OCI-LY7 (cell line): ENCODE data around the gene LYRM1. TPM values are rescaled to one million over a fixed set of nuclear protein-coding genes. Genes with fewer than 3 reads are reported as not detected.

Experiments
- BruUV-seq: library from RNA; stranded (reverse); fragments of 400-500 nt; replicated peaks from 2 replicates; lab custom pipeline; 2021; lab: Mats Ljungman, UMichigan
- CTCF ChIA-PET: fragments of 300-600 bp; sonication (Branson Sonifier 250); formaldehyde crosslinking; loops from one replicate; lab custom pipeline; 2022; ENCODE audit warnings: antibody characterized with exemption; ENCODE audit not compliant: unreplicated experiment; lab: Charles Lee
- POLR2A ChIA-PET: fragments of 300-600 bp; sonication (Branson Sonifier 250); formaldehyde crosslinking; loops from one replicate; lab custom pipeline; 2022; ENCODE audit warnings: antibody characterized with exemption; lab: Charles Lee
- DNase-seq: peaks from one replicate; pipeline ENCODE4 v3.0.0-alpha.2; 2015; ENCODE audit warnings: low spot score
- H2AFZ ChIP-seq: fragments of 200-600 bp; sonication (generic), shearing (Covaris generic); 2 replicates; pipeline ENCODE4 v1.6.1; 2014; ENCODE audit warnings: mild to moderate bottlenecking, antibody characterized with exemption, low read length, moderate library complexity
- H3K27ac ChIP-seq: fragments of 200-600 bp; sonication (generic); 2 replicates; pipeline ENCODE4 v1.5.1; 2014; ENCODE audit warnings: mixed run types, low read depth, mild to moderate bottlenecking, moderate library complexity, low read length, inconsistent platforms; ENCODE audit not compliant: poor library complexity, severe bottlenecking
- H3K36me3 ChIP-seq: fragments of 200-600 bp; sonication (generic); 2 replicates; pipeline ENCODE4 v1.6.1; 2014; ENCODE audit warnings: mild to moderate bottlenecking, antibody characterized with exemption, low read length, moderate library complexity, mixed read lengths; ENCODE audit not compliant: insufficient read depth
- H3K4me1 ChIP-seq: fragments of 200-600 bp; sonication (generic); 2 replicates; pipeline ENCODE4 v1.5.1; 2014; ENCODE audit warnings: mild to moderate bottlenecking, low read length; ENCODE audit not compliant: insufficient read depth, poor library complexity, severe bottlenecking
- H3K4me2 ChIP-seq: fragments of 200-600 bp; sonication (generic); 2 replicates; pipeline ENCODE4 v1.6.1; 2014; ENCODE audit warnings: mild to moderate bottlenecking, low read length
- H3K4me3 ChIP-seq: fragments of 200-600 bp; sonication (generic); 2 replicates; pipeline ENCODE4 v1.5.1; 2014; ENCODE audit warnings: mild to moderate bottlenecking, low read depth, low read length; ENCODE audit not compliant: poor library complexity, severe bottlenecking
- H3K79me2 ChIP-seq: fragments of 200-600 bp; sonication (generic); 2 replicates; pipeline ENCODE4 v1.6.1; 2016; ENCODE audit warnings: low read depth, mild to moderate bottlenecking, low read length, moderate library complexity, mixed read lengths; ENCODE audit not compliant: insufficient read depth
- H3K9me2 ChIP-seq: fragments of 200-600 bp; sonication (generic); 2 replicates; pipeline ENCODE4 v1.6.1; 2016; ENCODE audit warnings: mild to moderate bottlenecking, low read length, mixed read lengths; ENCODE audit not compliant: insufficient read depth
- H3K9me3 ChIP-seq: fragments of 200-600 bp; sonication (generic); 2 replicates; pipeline ENCODE4 v1.6.1; 2014; ENCODE audit warnings: mild to moderate bottlenecking, mixed run types, low read length, mixed read lengths
- H4K20me1 ChIP-seq: fragments of 200-600 bp; sonication (generic); 2 replicates; pipeline ENCODE4 v1.6.1; 2014; ENCODE audit warnings: mild to moderate bottlenecking, antibody characterized with exemption, low read length, moderate library complexity, mixed read lengths; ENCODE audit not compliant: insufficient read depth
- EZH2phosphoT487 ChIP-seq: fragments of 200-600 bp; sonication (generic); IDR thresholded peaks from 2 replicates; pipeline ENCODE4 v1.6.1; 2018; ENCODE audit warnings: low read depth, borderline replicate concordance, mild to moderate bottlenecking, mixed run types, antibody characterized with exemption, low read length, moderate library complexity, mixed read lengths
- intact Hi-C: fragments of 100-400 bp; cut with micrococcal nuclease; formaldehyde crosslinking; loops from one replicate; pipeline ENCODE4 v1.10.0; 2022; ENCODE audit not compliant: unreplicated experiment
- total RNA-seq, 2 experiments: library from RNA; depleted of rRNA in 1 of 2; stranded (reverse); fragments of >200 nt in 1 of 2; shearing (Covaris generic) in 1 of 2; gene quantifications; 2 replicates each; pipeline ENCODE4 v1.2.3, GENCODE V29; 2014 to 2022
- TF ChIP-seq, protein P1 (sequence below): fragments of 200-600 bp; sonication (generic); conservative IDR thresholded peaks from 2 replicates; pipeline ENCODE4 v1.5.1; 2014; ENCODE audit warnings: mild to moderate bottlenecking, antibody characterized with exemption, low read length, moderate library complexity, mixed read lengths

LYRM1 gene
- total RNA-seq, 2 experiments from 2014 or later: 23.3 to 24.0 TPM

GRCh38 chr16:20906341-20907255 is 6.0 kb downstream of the LYRM1 start:
- H3K9me3 ChIP-seq: no peaks in the 10 kb centered on the region
- peaks cover 11% of the 10 kb centered on the region for H3K36me3 ChIP-seq
- peaks cover 16% of the 10 kb centered on the region; the same call in 1 of the 2 replicates for H3K79me2 ChIP-seq
- no peak for TF ChIP-seq EZH2phosphoT487
- TF ChIP-seq, protein P1, sequence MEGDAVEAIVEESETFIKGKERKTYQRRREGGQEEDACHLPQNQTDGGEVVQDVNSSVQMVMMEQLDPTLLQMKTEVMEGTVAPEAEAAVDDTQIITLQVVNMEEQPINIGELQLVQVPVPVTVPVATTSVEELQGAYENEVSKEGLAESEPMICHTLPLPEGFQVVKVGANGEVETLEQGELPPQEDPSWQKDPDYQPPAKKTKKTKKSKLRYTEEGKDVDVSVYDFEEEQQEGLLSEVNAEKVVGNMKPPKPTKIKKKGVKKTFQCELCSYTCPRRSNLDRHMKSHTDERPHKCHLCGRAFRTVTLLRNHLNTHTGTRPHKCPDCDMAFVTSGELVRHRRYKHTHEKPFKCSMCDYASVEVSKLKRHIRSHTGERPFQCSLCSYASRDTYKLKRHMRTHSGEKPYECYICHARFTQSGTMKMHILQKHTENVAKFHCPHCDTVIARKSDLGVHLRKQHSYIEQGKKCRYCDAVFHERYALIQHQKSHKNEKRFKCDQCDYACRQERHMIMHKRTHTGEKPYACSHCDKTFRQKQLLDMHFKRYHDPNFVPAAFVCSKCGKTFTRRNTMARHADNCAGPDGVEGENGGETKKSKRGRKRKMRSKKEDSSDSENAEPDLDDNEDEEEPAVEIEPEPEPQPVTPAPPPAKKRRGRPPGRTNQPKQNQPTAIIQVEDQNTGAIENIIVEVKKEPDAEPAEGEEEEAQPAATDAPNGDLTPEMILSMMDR: no peak
- no peak overlapping the region for H3K4me2 ChIP-seq
- ChIA-PET CTCF (no interaction called here), POLR2A (interaction anchor here (0.7 kb wide), 1 partner anchor 1985 kb away, joined by 3 read pairs; no protein-coding TSS in a partner anchor)
- no peaks in the 10 kb centered on the region for H3K9me2 ChIP-seq
- H3K4me1 ChIP-seq: peaks cover 33% of the 10 kb centered on the region
- H4K20me1 ChIP-seq: peaks cover 21% of the 10 kb centered on the region
- H3K4me3 ChIP-seq: no peak overlapping the region
- intact Hi-C loops: loop anchor here (10.0 kb wide), 1 partner anchor 102 kb away; the partner anchor contains the start of genes ERI2 and REXO5
- DNase-seq: no peak
- no TSS peak for BruUV-seq
- H3K27ac ChIP-seq: no peak overlapping the region
- no peak overlapping the region for H2AFZ ChIP-seq

GRCh38 chr16:20910781-20911321 is 10.3 kb downstream of the LYRM1 start:
- POLR2A ChIA-PET: no interaction called here
- H4K20me1 ChIP-seq: peaks cover under 1% of the 10 kb centered on the region; the same call in 1 of the 2 replicates
- no peak for DNase-seq
- no peaks in the 10 kb centered on the region for H3K4me1 ChIP-seq
- no peak for TF ChIP-seq EZH2phosphoT487
- TF ChIP-seq, protein P1: no peak
- no peak overlapping the region for H3K4me3 ChIP-seq
- H3K4me2 ChIP-seq: no peak overlapping the region
- CTCF ChIA-PET: no interaction called here
- H3K79me2 ChIP-seq: no peaks in the 10 kb centered on the region
- H3K36me3 ChIP-seq: no peaks in the 10 kb centered on the region
- no peaks in the 10 kb centered on the region for H3K9me2 ChIP-seq
- H2AFZ ChIP-seq: no peak overlapping the region
- H3K9me3 ChIP-seq: no peaks in the 10 kb centered on the region
- intact Hi-C loops: no loop called here
- no TSS peak for BruUV-seq
- no peak overlapping the region for H3K27ac ChIP-seq
